ENCODE results near the gene BARHL1. TPM values are rescaled to one million over a fixed set of nuclear protein-coding genes. Genes with fewer than 3 reads are reported as not detected.

Gene BARHL1
- total and polyA plus RNA-seq, 2 of the 4 experiments (the other 2 are of a cell fraction): not detected

- no peaks in the 10 kb centered on the region for H3K9me3 ChIP-seq (ENCODE audit: control insufficient read depth, insufficient read depth, low read length)
- H2AK9ac ChIP-seq (replicated peaks; ENCODE audit: low read depth, low read length, poor library complexity): no peak overlapping the region
- H3K36me3 ChIP-seq (ENCODE audit: control insufficient read depth, insufficient read depth, low read length): no peaks in the 10 kb centered on the region
- H2BK15ac ChIP-seq (ENCODE audit: low read depth, low read length): no peak overlapping the region
- no peak overlapping the region for H2BK120ac ChIP-seq (ENCODE audit: low read depth, low read length)
- H3K79me1 ChIP-seq (ENCODE audit: low read depth in 1 of 2, low read length in 2 of 2): no peaks in the 10 kb centered on the region
- H3K18ac ChIP-seq (ENCODE audit: low read depth, low read length): no peak overlapping the region
- no peak overlapping the region for H4K91ac ChIP-seq (ENCODE audit: insufficient read depth, low read depth, low read length)
- no TSS peak for BruUV-seq (replicated peaks)
- H3K14ac ChIP-seq (replicated peaks; ENCODE audit: low read depth, low read length): no peak overlapping the region
- peaks cover 43% of the 10 kb centered on the region for H3K27me3 ChIP-seq (ENCODE audit: control insufficient read depth, insufficient read depth, low read length)
- H4K5ac ChIP-seq (ENCODE audit: low read depth, low read length): no peak overlapping the region
- no peaks in the 10 kb centered on the region for H3K9me1 ChIP-seq (ENCODE audit: insufficient read depth, low read length)
- H3K56ac ChIP-seq (ENCODE audit: extremely low read depth, insufficient read depth, low read length): no peak overlapping the region
- H3K27ac ChIP-seq (ENCODE audit: insufficient read depth, low read length): no peak overlapping the region
- in situ Hi-C loops (cut with MboI; ENCODE audit: low sequenced_read_pairs): no loop called here
- WGBS, 2 experiments (ENCODE audit: extremely low coverage in 2 of 2, insufficient read length in 1 of 2): 54% methylated on average over 4 of the region's 15 CpGs; no CpG with 5 or more reads in 1 of the 2 experiments
- no peak overlapping the region for H3K4ac ChIP-seq (ENCODE audit: low read depth, low read length)
- no peaks in the 10 kb centered on the region for H4K20me1 ChIP-seq (ENCODE audit: insufficient read depth, low read length)
- no peak overlapping the region for H3K4me2 ChIP-seq (ENCODE audit: low read depth, low read length)
- H3K9ac ChIP-seq (ENCODE audit: low read depth, low read length): no peak overlapping the region
- H2BK5ac ChIP-seq (ENCODE audit: low read depth, low read length, poor library complexity, severe bottlenecking): no peak overlapping the region
- H3K23ac ChIP-seq (ENCODE audit: low read depth, low read length): no peak overlapping the region
- no peak overlapping the region for H2AK5ac ChIP-seq (ENCODE audit: low read depth, low read length)
- no peak for DNase-seq
- no peak overlapping the region for H3K4me3 ChIP-seq (ENCODE audit: insufficient read depth, low read depth, low read length)
- intact Hi-C loops (cut with micrococcal nuclease): no loop called here
- no peak overlapping the region for H2BK20ac ChIP-seq (ENCODE audit: low read depth, low read length)
- ChIA-PET POLR2A (ENCODE audit: unreplicated experiment) (interaction anchor here (0.6 kb wide), 1 partner anchor 73 kb away, joined by 3 read pairs; no protein-coding TSS in a partner anchor), CTCF (interaction anchor here (1.0 kb wide), 1 partner anchor 31 kb away, joined by 3 read pairs; no protein-coding TSS in a partner anchor)
- TF ChIP-seq ELK1 (IDR thresholded peaks at IDR 0.05; ENCODE audit: borderline replicate concordance, low read depth, low read length) (no peak), MXI1 (IDR thresholded peaks at IDR 0.05; ENCODE audit: borderline replicate concordance, low read depth, low read length) (no peak), NFE2L2 (IDR thresholded peaks at IDR 0.05; ENCODE audit: low read depth, low read length) (no peak), RFX5 (IDR thresholded peaks at IDR 0.05; ENCODE audit: low read depth, low read length) (no peak)
- dilution Hi-C loops (cut with HindIII; ENCODE audit: low sequenced_read_pairs, unreplicated experiment): no loop called here
- H2AFZ ChIP-seq (replicated peaks; ENCODE audit: low read length, poor library complexity): no peak overlapping the region
- no peak for ATAC-seq (ENCODE audit: low read depth)
- H4K8ac ChIP-seq (ENCODE audit: low read depth in 2 of 2, low read length in 2 of 2): no peak overlapping the region
- no peaks in the 10 kb centered on the region for H3K4me1 ChIP-seq (ENCODE audit: control insufficient read depth, insufficient read depth, low read length)
Observed at GRCh38 chr9:132571806-132572600, 10.4 kb upstream of the BARHL1 start.

Data from IMR-90 (cell line).